ENCODE measurements around the gene ATP6V1B1. TPM values are rescaled to one million over a fixed set of nuclear protein-coding genes. Genes with fewer than 3 reads are reported as not detected.

The ATP6V1B1 gene
- polyA plus RNA-seq, 1 donor (not counting 4 experiments of a cell fraction or from before 2014, with no cell fraction given) = not detected

GRCh38 chr2:70960833-70961647, 25.3 kb downstream of the ATP6V1B1 start:
- no peak overlapping the region for H3K27ac ChIP-seq (ENCODE audit: control insufficient read depth, insufficient read depth, low read length)
- H2AFZ ChIP-seq (ENCODE audit: control insufficient read depth, low read length) = no peak overlapping the region
- DNase-seq (ENCODE audit: low read depth, low spot score) (no peak), FAIRE-seq (no peak)
- H3K4me3 ChIP-seq (ENCODE audit: control insufficient read depth in 2 of 3, extremely low read depth in 1 of 3, insufficient read depth in 2 of 3, low read depth in 1 of 3, low read length in 3 of 3) = no peak overlapping the region
- dilution Hi-C loops (cut with MboI; ENCODE audit: extremely low pct_ligation_motif_present, low sequenced_read_pairs) = no loop called here
- H3K79me2 ChIP-seq (ENCODE audit: control insufficient read depth, insufficient read depth, low read length) = no peaks in the 10 kb centered on the region
- peaks cover 19% of the 10 kb centered on the region for H3K27me3 ChIP-seq (ENCODE audit: control insufficient read depth, extremely low read depth, insufficient read depth, low read length)
- no peaks in the 10 kb centered on the region for H3K9me3 ChIP-seq (ENCODE audit: control insufficient read depth, low read depth, low read length)
- H3K9ac ChIP-seq (ENCODE audit: control insufficient read depth, extremely low read depth, insufficient read depth, low read length) = no peak overlapping the region
- TF ChIP-seq, protein P1, sequence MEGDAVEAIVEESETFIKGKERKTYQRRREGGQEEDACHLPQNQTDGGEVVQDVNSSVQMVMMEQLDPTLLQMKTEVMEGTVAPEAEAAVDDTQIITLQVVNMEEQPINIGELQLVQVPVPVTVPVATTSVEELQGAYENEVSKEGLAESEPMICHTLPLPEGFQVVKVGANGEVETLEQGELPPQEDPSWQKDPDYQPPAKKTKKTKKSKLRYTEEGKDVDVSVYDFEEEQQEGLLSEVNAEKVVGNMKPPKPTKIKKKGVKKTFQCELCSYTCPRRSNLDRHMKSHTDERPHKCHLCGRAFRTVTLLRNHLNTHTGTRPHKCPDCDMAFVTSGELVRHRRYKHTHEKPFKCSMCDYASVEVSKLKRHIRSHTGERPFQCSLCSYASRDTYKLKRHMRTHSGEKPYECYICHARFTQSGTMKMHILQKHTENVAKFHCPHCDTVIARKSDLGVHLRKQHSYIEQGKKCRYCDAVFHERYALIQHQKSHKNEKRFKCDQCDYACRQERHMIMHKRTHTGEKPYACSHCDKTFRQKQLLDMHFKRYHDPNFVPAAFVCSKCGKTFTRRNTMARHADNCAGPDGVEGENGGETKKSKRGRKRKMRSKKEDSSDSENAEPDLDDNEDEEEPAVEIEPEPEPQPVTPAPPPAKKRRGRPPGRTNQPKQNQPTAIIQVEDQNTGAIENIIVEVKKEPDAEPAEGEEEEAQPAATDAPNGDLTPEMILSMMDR (optimal IDR thresholded peaks at IDR 0.05 in 1 of 3, IDR thresholded peaks at IDR 0.05 in 1 of 3, conservative IDR thresholded peaks at IDR 0.05 in 1 of 3; ENCODE audit: extremely low read depth in 1 of 3, insufficient read depth in 2 of 3, low read length in 3 of 3) = no peak
- TF ChIP-seq EZH2 (IDR thresholded peaks at IDR 0.05; ENCODE audit: low read length) = no peak
- no peaks in the 10 kb centered on the region for H4K20me1 ChIP-seq (ENCODE audit: control insufficient read depth, extremely low read depth, insufficient read depth, low read length)
- peaks cover 10% of the 10 kb centered on the region for H3K4me1 ChIP-seq (ENCODE audit: control insufficient read depth, extremely low read depth, insufficient read depth, low read length)
- H3K9me1 ChIP-seq (ENCODE audit: control insufficient read depth, extremely low read depth, insufficient read depth, low read length) = no peaks in the 10 kb centered on the region
- H3K4me2 ChIP-seq (ENCODE audit: control insufficient read depth, extremely low read depth, insufficient read depth, low read depth, low read length) = no peak overlapping the region
- H3K36me3 ChIP-seq (ENCODE audit: control insufficient read depth in 2 of 2, extremely low read depth in 1 of 2, insufficient read depth in 2 of 2, low read length in 2 of 2) = no peaks in the 10 kb centered on the region

DNA sequence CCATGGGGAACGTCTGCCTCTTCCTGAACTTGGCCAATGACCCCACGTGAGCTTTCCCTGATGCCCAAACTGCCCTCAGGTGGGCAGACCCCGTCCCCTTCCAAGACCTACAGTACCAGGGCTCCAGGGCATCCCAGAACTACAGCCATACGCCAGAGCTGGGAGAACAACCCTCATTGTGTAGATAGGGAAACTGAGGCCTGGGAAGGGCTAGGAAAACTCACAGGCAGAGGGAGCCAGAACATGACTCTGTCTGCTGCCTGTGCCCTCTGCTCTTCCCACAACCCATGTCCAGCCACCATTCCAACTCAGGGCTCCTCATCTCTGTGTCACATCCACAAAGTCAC, 25.9 kb downstream of the ATP6V1B1 start:
- dilution Hi-C loops (cut with MboI; ENCODE audit: extremely low pct_ligation_motif_present, low sequenced_read_pairs) = no loop called here
- no peak for FAIRE-seq
- H3K27me3 ChIP-seq (ENCODE audit: control insufficient read depth, extremely low read depth, insufficient read depth, low read length) = peaks cover 19% of the 10 kb centered on the region

More for the DNA sequence above, 25.9 kb downstream of the ATP6V1B1 start:
- no peaks in the 10 kb centered on the region for H3K79me2 ChIP-seq (ENCODE audit: control insufficient read depth, insufficient read depth, low read length)
- no peak overlapping the region for H3K4me2 ChIP-seq (ENCODE audit: control insufficient read depth, extremely low read depth, insufficient read depth, low read depth, low read length)
- no peaks in the 10 kb centered on the region for H3K9me1 ChIP-seq (ENCODE audit: control insufficient read depth, extremely low read depth, insufficient read depth, low read length)
- no peak overlapping the region for H2AFZ ChIP-seq (ENCODE audit: control insufficient read depth, low read length)
- H3K27ac ChIP-seq (ENCODE audit: control insufficient read depth, insufficient read depth, low read length) = no peak overlapping the region
- no peaks in the 10 kb centered on the region for H4K20me1 ChIP-seq (ENCODE audit: control insufficient read depth, extremely low read depth, insufficient read depth, low read length)
- H3K4me3 ChIP-seq (ENCODE audit: control insufficient read depth in 2 of 3, extremely low read depth in 1 of 3, insufficient read depth in 2 of 3, low read depth in 1 of 3, low read length in 3 of 3) = no peak overlapping the region
- peaks cover 10% of the 10 kb centered on the region for H3K4me1 ChIP-seq (ENCODE audit: control insufficient read depth, extremely low read depth, insufficient read depth, low read length)
- H3K36me3 ChIP-seq (ENCODE audit: control insufficient read depth in 2 of 2, extremely low read depth in 1 of 2, insufficient read depth in 2 of 2, low read length in 2 of 2) = no peaks in the 10 kb centered on the region
- TF ChIP-seq EZH2 (IDR thresholded peaks at IDR 0.05; ENCODE audit: low read length) = no peak
- TF ChIP-seq, protein P1 (optimal IDR thresholded peaks at IDR 0.05 in 1 of 3, IDR thresholded peaks at IDR 0.05 in 1 of 3, conservative IDR thresholded peaks at IDR 0.05 in 1 of 3; ENCODE audit: extremely low read depth in 1 of 3, insufficient read depth in 2 of 3, low read length in 3 of 3) = no peak
- no peaks in the 10 kb centered on the region for H3K9me3 ChIP-seq (ENCODE audit: control insufficient read depth, low read depth, low read length)
- no peak overlapping the region for H3K9ac ChIP-seq (ENCODE audit: control insufficient read depth, extremely low read depth, insufficient read depth, low read length)
- no peak for DNase-seq (ENCODE audit: low read depth, low spot score)

All from keratinocyte (primary cell).